Limb (tissue), 2 donors: ENCODE measurements around the gene TAOK1.
"Not testable (repeated sequence)": the region's sequence is repeated elsewhere in the genome, so short reads cannot be mapped to it uniquely, and the experiment has no call there.

Experiments
- DNase-seq, 2 donors: peaks; one replicate each; pipeline ENCODE4 v3.0.0-alpha.2; 2016; ENCODE audit errors: extremely low spot score in 2 of 2

The TAOK1 gene

DNA sequence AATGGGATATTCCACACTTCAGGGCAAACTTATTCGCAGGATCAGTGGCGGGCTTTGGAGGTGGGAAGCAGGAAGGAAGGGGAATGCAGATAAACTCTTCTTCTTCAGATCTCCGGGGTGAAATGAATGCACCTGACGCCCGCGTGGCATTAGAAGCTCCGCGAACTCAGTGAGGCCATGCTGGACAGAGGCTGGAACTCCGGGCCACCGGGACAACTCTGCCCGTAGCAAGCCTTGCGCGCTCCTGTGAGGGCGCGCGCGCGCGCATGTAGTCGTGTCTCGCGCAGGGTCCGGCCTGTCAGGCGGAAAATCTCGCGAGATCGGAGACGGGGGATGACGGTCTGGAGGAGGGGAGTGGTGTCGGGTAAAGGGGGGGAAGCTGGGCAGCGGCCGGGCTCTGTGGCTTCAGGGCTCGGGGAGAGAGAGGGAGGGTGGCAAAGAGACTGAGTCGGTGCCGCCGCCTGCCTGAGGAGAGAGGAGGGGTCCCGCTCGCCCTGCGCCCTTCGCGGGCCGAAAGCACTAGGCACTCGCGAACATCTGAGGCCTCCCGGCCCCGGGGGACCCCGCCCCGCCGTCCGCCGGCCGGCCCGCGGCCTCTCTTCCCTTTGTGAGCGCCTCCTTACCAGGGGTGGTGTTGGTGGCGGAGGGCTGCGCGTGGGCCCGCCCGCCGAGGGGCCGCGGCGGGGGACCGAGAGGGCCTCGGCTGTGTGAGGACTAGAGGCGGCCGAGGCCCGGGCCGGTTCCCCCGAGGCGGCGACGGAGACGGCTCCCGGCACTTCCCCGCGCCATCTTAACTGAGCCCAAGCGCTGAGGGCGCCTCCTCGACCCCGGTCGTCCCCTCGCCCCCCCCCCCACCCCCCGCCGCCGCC is at the start of gene TAOK1:
TSS of gene TAOK1 (plus strand) at position 382 of the 869 bp plus-strand sequence. CDS start 61,186 bp downstream, outside the sequence.
- DNase-seq, result peak; percentile 98 to 99

GRCh38 chr17:29341726-29342125 is 48.4 kb upstream of the TAOK1 start:
- DNase-seq, result no peak

DNA sequence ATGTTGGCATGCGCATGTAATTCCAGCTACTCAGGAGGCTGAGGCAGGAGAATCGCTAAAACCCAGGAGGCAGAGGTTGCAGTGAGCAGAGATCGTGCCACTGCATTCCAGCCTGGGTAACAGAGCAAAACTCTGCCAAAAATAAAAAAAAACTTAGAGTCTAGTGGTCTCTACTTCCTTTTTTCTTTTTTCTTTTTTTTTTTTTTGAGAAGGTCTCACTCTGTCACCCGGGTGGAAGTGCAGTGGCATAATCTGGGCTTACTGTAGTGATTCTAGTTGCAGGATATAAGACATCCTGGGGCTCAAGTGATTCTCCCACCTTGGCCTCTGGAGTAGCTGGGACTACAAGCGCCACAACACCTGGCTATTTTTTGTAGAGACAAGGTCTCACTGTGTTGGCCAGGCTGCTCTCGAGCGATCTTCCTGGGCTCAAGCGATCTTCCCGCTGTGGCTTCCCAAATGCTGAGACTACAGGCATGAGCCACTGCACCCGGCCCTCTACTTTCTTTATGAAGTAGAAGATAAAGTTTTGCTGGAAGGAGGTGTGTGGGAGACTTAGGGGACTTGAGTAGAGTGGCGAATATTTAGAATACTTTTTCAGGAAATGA is 47.9 kb upstream of the TAOK1 start:
- DNase-seq, result no peak

DNA sequence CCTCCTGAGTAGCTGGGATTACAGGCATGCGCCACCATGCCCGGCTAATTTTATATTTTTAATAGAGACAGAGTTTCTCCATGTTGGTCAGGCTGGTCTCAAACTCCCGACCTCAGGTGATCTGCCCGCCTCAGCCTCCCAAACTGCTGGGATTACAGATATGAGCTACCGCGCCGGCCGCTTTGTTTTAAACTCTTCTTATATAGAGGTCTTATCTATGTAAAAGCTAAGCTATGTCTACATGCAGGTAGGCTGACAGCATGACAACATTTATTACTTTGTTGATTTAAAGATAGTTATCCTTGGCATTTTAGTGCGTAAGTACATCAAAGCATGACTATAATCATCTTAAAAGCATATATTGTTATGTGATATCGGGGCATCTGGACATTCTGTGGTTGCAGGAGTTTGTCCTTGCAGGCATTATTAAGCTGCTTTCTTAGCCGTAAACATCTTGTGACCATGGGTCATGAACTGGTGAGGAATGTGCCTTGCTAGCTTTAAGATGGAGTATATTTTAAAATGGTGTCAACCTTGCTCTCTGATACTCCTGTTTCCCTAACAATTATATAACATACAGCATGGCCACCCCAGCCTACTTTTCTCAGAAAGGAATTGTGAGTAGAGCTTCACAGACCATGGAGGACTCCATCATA is 45.8 kb upstream of the TAOK1 start:
- DNase-seq, result no peak

DNA sequence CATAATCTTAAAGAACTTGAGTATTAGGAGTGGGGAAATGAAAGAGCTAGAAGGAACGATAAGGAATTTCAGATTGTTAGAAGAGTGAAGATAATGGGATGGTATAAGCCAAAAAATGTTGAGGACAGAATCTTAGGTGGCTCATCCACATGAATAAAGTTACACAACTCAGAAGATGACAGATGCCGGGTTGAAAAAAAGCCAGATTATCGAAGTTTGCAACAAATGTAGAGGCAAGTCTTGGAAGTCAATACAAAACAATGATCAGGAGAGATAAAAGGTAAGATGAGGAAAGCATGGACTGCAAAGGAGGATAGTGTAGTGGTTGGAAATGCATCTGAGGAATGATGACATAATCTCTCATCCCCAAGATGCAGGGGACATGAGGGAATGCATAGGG is 45.1 kb upstream of the TAOK1 start:
- DNase-seq, result no peak

GRCh38 chr17:29345470-29345869 is 44.7 kb upstream of the TAOK1 start:
- not testable (repeated sequence) for DNase-seq

DNA sequence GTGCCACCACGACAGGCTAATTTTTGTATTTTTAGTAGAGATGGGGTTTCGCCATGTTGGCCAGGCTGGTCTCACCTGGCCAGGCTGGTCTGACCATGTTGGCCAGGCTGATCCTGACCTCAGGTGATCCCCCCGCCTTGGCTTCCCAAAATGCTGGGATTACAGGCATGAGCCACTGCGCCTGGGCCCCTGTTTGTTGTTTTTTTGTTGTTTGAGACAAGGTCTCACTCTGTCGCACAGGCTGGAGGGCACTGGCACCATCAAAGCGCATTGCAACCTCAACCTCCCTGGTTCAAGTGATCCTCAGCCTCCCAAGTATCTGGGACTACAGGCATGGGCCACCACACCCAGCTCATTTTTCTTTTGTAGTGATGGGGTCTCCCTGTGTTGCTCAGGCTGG is 43.7 kb upstream of the TAOK1 start:
- no peak for DNase-seq

DNA sequence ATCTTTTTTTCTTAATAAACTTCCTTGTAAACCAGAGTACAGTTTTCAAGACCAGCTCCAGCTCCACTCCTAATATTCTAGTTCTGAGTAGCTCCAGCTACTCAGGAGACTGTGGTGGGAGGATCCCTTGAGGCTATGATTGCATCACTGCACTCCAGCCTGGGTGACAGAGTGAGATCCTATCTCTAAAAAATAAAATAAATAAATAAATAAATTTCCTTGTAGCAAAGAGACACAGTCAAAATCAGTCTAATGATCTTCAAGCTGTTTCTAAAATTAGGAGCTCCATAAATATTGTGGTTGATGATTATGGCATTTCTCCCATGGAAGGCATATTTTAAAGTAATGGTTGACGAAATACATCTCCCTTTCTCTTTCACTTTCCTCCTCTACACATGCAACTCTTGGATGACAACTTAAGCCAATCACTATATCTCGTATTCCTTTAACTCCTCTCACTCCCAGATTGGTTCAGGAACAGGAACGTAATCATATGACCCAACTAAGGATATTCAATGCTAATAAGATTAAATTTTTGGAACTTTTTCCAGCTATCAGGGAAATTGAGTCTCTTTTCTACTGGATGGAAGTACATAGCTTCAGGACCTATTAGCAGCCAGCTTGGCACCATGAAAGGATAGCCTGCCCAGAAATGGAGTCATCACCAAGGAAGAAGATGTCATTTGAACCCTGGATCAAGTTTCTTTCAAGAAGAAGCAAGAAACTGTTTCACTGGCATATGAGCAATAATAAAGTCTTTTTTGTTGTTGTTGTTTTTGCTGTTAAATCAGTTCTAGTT is 42.1 kb upstream of the TAOK1 start:
- DNase-seq, result no peak

DNA sequence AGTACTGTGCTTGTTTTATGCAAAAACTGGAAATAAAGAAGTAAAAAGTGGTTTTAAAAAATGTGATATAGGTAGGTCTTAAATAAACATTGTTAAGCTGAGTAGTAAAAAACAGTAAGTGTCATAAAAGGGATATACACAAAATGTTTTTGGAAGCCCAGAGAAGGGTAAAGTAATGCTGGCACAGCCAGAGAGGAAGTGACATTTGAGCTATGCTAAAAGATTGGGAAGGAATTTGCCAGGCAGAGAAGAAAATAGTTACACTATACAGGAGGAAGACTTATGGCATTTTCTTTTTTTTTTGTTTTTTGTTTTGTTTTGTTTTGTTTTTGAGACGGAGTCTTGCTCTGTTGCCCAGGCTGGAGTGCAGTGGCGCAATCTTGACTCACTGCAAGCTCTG is 40.8 kb upstream of the TAOK1 start:
- no peak for DNase-seq

- no peak for DNase-seq
Measured at GRCh38 chr17:29352146-29352545, 38.0 kb upstream of the TAOK1 start.

DNA sequence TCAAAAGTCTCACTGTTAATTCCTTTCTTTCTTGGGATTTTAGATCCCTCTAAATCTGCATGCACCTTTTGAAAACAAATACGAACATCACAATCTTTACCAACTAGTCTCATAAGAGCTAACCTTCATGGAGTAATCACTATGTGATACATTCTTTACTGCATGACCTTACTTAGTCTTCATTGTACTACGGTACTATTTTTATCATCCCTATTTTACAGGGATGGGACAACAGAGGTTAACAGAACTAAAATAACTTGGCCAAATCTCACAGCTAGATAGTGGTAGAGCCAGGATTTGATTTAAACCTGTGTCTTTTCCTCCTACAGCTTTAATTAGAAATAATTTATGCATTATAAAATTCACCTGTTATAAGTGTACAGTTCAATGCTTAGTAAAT is 32.9 kb upstream of the TAOK1 start:
- DNase-seq, result no peak

- DNase-seq, result no peak
Measured at GRCh38 chr17:29357821-29358232, 32.3 kb upstream of the TAOK1 start.

DNA sequence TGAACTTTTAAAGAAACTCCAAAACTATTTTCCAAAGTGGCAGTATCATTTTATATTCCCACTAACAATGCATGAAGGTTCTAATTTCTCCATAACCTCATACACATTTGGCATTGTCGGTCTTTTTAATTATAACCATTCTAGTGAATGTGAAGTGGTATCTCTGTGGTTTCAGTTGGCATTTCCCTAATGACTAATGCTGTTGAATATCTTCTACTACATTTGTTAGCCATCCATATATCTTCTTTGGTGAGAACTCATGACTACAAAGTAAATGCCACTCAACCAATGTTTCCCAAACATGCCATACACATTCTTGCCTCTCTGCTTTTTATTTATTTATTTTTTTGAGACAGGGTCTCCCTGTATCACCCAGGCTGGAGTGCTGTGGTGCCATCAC is 31.7 kb upstream of the TAOK1 start:
- no peak for DNase-seq

- DNase-seq, result no peak
Measured at GRCh38 chr17:29359777-29360176, 30.4 kb upstream of the TAOK1 start.

- no peak for DNase-seq
Measured at GRCh38 chr17:29363716-29364115, 26.4 kb upstream of the TAOK1 start.

DNA sequence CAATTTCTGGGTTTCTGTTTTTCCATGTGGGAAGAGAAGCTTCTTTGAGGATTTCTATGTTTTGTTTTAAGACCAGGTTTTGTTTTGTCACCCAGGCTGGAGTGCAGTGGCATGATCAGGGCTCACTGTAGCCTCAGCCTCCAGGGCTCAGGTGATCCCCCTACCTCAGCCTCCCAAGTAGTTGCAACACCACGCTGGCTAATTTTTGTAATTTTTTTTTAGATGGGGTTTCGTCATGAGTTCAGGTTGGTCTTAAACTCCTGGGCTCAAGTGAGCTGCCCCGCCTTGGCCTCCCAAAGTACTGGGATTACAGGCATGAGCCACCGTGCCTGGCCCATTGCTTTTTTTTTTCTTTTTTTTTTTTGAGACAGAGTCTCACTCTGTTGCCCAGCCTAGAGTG is 25.5 kb upstream of the TAOK1 start:
- DNase-seq, result no peak

GRCh38 chr17:29368161-29368560 is 22.0 kb upstream of the TAOK1 start:
- DNase-seq, result no peak

DNA sequence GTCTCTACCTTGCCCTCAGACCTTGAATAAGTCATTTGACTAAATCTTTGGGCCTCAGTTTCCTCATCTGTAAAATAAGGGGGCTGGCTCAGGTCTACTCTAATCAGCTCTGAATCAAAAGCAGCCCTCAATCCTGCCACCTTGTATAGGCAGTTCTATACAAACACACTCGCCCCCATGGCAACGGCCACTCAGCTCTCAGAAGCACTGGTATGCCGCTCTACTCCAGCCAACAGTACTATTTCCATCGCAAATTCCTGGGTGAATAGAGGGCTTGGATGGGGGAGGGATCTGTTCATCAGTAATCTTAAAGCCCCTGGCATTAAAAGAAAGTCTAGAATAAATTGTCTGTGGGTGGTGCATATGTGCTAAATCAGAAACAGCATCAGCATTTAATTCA is 21.2 kb upstream of the TAOK1 start:
- DNase-seq, result peak in 1 of 2 donors; percentile 27

- DNase-seq, result peak; percentile 74 to 89
Measured at GRCh38 chr17:29369831-29370735, 20.1 kb upstream of the TAOK1 start.

DNA sequence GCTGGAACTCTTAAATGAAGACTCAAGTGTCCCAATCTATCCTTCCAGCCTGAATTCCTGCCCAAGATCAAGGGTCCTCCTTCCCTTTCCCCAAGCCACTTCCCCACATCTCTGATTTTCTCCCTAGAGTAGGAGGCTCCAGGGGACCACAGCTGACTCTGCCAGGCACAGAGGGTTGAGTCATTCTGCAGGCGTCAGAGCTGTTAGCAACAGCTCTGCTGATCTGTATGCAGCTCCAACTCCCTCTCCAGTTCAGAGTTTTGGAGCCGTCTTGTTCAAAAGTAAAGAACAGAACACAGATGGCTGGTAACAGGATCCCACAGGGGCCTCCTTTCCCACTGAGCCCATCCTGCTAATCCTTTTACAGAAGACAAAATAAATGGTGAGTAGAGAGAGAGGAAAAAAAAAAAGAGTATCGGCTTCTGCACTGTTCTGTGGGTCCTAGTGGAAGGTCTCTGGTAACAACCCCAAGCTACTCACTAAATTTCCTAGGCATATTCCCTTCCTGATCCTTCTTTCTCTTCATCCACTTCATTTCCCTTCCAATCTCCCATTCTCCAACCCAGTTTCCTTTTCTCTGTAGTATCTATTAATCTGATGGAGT is 13.4 kb upstream of the TAOK1 start:
- DNase-seq, result peak; percentile 44 to 45
